ENCODE measurements around the gene ITPKC.

ITPKC gene

GRCh38 chr19:40744554-40745401, 27.9 kb downstream of the ITPKC start:
- DNase-seq (ENCODE audit: low read depth, low spot score): no peak
- H3K4me3 ChIP-seq (ENCODE audit: low read depth, low read length): no peak overlapping the region
- TF ChIP-seq, protein P1, sequence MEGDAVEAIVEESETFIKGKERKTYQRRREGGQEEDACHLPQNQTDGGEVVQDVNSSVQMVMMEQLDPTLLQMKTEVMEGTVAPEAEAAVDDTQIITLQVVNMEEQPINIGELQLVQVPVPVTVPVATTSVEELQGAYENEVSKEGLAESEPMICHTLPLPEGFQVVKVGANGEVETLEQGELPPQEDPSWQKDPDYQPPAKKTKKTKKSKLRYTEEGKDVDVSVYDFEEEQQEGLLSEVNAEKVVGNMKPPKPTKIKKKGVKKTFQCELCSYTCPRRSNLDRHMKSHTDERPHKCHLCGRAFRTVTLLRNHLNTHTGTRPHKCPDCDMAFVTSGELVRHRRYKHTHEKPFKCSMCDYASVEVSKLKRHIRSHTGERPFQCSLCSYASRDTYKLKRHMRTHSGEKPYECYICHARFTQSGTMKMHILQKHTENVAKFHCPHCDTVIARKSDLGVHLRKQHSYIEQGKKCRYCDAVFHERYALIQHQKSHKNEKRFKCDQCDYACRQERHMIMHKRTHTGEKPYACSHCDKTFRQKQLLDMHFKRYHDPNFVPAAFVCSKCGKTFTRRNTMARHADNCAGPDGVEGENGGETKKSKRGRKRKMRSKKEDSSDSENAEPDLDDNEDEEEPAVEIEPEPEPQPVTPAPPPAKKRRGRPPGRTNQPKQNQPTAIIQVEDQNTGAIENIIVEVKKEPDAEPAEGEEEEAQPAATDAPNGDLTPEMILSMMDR (IDR thresholded peaks at IDR 0.05; ENCODE audit: insufficient read depth, low read length, missing control alignments): no peak
- ChIA-PET CTCF (interaction anchor here (1.4 to 2.2 kb wide), 2 partner anchors 23 to 82 kb away, joined by 3 to 5 read pairs; no protein-coding TSS in a partner anchor), POLR2A (interaction anchor here (1.0 kb wide), 1 partner anchor 33 kb away, joined by 4 read pairs; the partner anchor contains the start of gene RAB4B)

DNA sequence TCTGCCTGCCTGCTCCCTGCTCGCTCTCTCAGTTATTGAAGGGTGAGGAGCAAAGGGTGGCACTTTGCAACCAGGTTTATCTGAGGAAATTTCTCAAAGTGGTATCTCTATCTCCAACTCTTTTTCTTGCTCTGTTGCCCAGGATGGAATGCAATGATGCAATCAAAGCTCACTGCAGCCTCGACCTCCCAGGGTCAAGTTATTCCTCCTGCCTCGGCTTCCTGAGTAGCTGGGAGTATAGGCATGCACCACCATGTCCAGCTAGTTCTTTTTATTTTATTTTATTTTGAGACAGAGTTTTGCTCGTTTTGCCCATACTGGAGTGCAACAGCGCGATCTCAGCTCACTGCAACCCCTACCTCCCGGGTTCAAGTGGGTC, 28.5 kb downstream of the ITPKC start:
- TF ChIP-seq, protein P1 (IDR thresholded peaks at IDR 0.05; ENCODE audit: insufficient read depth, low read length, missing control alignments): no peak
- ChIA-PET POLR2A (interaction anchor here (1.0 kb wide), 1 partner anchor 33 kb away, joined by 4 read pairs; the partner anchor contains the start of gene RAB4B), CTCF (interaction anchor here (1.4 to 2.2 kb wide), 2 partner anchors 24 to 82 kb away, joined by 3 to 5 read pairs; no protein-coding TSS in a partner anchor)
- H3K4me3 ChIP-seq (ENCODE audit: low read depth, low read length): no peak overlapping the region; the same call in 1 of the 2 replicates
- peak; percentile 3 for DNase-seq (ENCODE audit: low read depth, low spot score)

DNA sequence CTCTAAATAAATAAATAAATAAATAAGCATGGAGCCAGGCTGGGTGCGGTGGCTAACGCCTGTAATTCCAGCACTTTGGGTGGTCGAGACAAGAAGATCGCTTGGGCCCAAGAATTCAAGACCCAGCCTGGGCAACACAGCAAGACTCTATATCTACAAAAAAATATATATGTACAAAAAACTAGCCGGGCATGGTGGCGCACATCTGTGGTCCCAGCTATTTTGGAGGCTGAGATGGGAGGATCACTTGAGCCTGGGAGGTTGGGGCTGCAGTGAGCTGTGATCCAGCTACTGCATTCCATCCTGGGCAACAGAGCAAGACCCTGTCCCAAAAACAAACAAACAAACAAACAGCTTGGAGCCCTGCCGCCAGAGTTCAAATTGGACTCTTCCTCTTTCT, 30.6 kb downstream of the ITPKC start:
- ChIA-PET CTCF (interaction anchor here (0.8 to 1.4 kb wide), 3 partner anchors 20 to 59 kb away, joined by 3 read pairs; partner anchors contain the start of gene RAB4B), POLR2A (interaction anchor here (0.5 kb wide), 1 partner anchor 609 kb away, joined by 3 read pairs; no protein-coding TSS in a partner anchor)
- no peak for DNase-seq (ENCODE audit: low read depth, low spot score)
- TF ChIP-seq, protein P1 (IDR thresholded peaks at IDR 0.05; ENCODE audit: insufficient read depth, low read length, missing control alignments): no peak
- H3K4me3 ChIP-seq (ENCODE audit: low read depth, low read length): no peak overlapping the region

DNA sequence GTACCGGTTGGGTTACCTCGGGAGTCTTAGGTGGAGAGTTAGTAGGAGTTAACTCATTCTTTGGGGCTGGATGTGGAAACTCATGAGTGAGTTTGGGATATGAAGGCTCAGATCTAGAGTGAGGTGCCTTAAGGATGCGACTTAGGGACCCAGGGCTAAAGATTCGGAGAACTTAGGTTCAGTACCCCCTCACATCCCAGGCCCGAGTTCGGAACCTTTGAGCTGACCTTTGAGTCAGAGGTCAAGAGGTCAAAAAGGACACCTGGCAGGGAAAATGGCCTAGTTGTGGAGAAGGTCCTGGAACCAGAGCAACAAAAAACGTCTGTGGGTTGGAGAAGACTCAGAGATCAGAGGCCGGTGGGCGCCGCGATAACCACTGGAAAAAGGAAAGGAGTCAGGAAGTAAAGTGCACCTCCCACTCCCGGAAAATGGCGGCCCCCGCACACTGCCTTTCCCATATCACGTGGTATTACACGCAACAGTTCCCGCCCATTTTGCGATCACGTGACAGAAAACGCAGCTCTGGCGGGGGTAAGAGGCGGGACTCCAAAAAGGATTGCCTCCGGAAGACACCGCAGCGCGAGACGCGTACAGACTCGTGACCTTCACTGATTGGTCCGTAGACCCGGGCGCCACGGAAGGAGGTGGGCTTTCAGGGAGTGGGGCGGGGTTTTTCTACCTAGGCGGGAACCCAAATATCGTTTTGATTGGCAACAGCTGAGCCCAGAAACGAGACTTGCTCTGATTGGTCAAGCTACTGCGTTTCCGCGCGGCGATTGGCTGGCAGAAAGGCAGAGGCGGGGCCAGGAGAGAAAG, 33.4 kb downstream of the ITPKC start, which contains the start of gene ACTMAP:
Gene ACTMAP, minus strand, starts transcription at position 420 of the 816 bp plus-strand sequence. CDS start 674 bp downstream, outside the sequence.
- peak within 1 kb of the TSS; percentile 97 for H3K4me3 ChIP-seq (ENCODE audit: low read depth, low read length)
- CTCF ChIA-PET: interaction anchor here (1.1 kb wide), 1 partner anchor 394 kb away, joined by 3 read pairs; no protein-coding TSS in a partner anchor
- POLR2A ChIA-PET: interaction anchor here (0.7 to 1.4 kb wide), 7 partner anchors 13 to 285 kb away, joined by 3 to 9 read pairs (median 4); partner anchors contain the start of genes BLVRB, COQ8B, ITPKC and RAB4B
- peak; percentile 99 for DNase-seq (ENCODE audit: low read depth, low spot score)
- TF ChIP-seq, protein P1 (IDR thresholded peaks at IDR 0.05; ENCODE audit: insufficient read depth, low read length, missing control alignments): no peak

DNA sequence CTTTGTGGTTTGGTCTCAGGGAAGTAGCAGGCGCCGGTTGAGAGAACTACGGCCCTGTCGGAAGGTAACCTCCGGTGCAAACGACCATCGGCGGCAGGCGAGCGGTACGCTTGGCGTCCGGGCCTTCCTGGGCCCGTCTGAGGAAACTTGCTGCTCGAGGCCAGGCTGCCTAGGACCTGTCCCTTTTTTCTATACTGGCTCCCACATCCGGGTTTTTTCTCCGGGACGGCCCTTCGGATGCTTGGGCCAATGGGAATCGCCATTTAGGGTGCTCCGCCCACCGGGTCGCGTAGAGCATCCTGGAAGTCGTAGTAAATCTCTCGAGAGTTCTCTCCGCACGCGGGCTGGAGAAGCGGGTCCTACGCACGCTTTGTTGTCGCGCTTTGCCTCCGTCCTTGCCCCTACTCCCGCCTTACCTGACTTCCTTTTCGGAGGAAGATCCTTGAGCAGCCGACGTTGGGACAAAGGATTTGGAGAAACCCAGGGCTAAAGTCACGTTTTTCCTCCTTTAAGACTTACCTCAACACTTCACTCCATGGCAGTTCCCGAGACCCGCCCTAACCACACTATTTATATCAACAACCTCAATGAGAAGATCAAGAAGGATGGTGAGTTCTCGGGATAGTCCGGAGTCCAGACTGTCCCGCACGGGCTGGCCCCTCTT, 34.1 kb downstream of the ITPKC start, which contains the start of gene SNRPA:
Gene SNRPA, plus strand, starts transcription at position 330 of the 664 bp plus-strand sequence. Its CDS starts 206 bp downstream, at position 536.
- TF ChIP-seq, protein P1 (IDR thresholded peaks at IDR 0.05; ENCODE audit: insufficient read depth, low read length, missing control alignments): no peak
- CTCF ChIA-PET: interaction anchor here (1.1 kb wide), 1 partner anchor 393 kb away, joined by 3 read pairs; no protein-coding TSS in a partner anchor
- peak; percentile 78 for DNase-seq (ENCODE audit: low read depth, low spot score)

More for the DNA sequence above, 34.1 kb downstream of the ITPKC start, which contains the start of gene SNRPA:
- H3K4me3 ChIP-seq (ENCODE audit: low read depth, low read length): peak within 1 kb of the TSS; percentile 97
- POLR2A ChIA-PET: interaction anchor here (0.7 to 1.4 kb wide), 7 partner anchors 14 to 285 kb away, joined by 3 to 9 read pairs (median 4); partner anchors contain the start of genes BLVRB, COQ8B, ITPKC and RAB4B
